Measurements from ENCODE around the gene MATN1.

The MATN1 gene

DNA sequence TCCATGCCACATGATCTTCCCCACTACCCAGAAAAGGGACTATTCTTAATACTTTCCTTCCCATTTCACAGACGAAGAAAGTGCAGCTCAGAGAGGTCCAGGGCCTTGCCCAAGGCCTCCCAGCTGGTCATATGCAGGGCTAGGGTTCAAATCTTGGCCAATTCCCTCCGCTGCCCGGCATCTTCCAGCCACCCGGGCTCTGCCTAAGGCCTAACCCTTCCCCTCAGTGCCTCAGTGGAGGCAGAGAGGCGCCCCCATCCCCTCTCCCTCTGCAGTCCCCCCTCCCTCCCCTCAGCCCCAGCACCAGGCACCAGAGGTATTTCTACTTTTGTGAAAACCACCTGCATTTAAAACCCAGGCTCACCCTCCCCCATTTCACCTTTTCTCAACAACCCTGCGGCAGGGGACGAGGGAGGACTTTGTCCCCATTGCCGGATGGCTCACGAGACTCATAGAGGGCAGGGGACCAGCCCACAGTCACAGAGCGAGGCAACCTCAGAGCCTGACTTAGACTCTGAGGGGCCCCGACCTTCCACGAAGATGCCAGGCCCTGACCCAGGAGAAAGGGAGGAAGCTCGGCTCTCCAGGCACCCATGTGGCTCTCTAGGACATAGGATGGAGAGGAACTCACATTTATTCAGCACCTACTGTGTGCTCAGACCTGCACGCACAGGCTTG lies 21.9 kb upstream of the MATN1 start:
- DNase-seq (ENCODE audit: low read depth in 2 of 2) = no peak

DNA sequence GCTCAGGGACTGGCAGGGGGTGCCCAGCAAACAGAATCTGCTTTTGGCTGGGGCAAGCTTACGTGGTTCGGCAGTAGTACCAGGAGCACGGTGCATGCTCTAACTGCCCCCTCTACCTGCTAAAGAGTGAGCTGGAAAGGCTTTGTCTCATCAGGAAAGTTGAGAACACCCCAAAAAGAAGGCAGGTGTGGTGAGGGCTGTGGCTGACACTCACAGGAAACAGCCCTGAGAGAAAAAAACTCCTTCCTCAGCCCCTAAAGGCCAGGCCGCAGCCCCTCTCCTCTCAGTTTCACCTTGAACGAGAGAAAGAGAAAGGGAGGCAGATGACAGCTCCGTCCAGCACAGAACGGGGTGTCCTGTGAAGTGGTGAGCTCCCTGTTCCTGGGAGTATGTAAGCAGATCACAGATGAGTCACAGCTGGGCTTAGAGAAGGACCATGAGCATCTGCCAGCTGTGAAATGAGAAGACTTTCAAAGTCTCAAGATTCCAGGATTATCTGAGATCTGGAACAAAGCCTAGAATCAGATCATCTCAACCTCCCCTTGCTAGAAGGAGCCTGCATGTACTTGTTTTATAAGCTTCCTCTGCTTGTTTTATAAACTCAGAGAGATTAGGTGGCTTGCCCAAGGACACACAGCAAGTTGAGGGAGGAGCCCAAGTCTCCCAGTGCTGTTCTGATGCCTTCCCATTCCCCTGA lies 20.8 kb upstream of the MATN1 start:
- no peak for DNase-seq (ENCODE audit: low read depth in 2 of 2)

- DNase-seq (ENCODE audit: low read depth in 2 of 2) = peak in 1 of 2 donors; percentile 52
Observed at GRCh38 chr1:30743584-30744059, 20.2 kb upstream of the MATN1 start.

DNA sequence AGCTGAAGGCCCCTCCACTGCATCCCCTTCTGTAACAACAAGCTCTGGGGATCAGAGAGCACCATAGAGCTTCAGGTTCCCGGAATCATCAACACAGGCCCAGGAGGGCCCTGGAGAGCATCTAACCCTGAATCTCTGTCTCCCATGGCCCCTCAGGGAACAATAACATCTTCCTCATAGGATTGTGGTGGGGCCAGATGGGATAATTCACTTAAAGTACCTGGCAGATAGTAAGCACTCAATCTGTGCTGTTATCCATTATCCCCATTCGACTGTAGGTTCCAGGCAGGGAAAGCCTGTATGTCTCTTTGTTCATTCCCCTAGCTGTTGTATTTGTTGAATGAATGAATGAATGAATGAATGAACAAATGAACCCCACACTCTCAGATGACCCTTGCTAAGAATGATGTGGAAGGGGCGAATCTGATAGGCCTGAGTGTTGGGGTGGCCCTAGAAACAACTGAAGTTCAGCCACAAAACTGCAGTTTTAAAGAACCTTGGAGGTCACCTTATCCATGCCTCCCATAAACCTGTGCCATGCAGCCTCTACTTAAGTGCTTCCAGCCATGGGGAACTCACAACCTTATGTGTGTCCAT lies 19.7 kb upstream of the MATN1 start:
- DNase-seq (ENCODE audit: low read depth in 2 of 2) = no peak

DNA sequence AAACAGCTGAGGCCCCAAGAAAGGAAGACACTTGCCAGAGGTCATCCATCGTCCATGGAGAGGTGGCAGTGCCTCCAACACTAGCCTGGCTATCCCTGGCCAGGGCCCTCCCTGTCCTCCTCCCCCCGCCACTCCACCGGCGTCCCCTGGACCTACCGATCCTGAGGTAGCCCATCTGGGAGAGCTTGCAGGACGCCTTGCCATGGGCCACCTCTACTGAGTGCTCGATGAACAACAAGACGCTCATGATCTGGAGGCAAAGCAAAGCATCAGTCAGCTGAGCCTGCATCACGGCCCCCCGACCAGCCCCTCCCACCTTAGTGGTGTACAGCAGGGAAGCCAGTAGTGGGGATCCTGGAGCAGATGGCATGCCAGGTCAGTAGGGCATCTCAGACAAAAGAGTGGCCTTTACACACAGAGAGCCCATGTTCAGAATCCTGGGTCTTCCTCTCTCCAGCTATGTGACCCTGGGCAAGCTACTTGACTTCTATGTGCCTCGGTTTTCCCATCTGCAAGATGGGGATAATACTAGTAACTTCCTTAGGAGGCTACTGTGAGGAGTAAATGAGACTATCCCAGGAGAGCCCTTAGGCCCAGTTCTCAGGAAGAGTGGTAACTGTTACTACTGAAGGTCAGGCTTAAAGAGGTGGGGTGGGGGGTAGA lies 19.0 kb upstream of the MATN1 start:
- DNase-seq (ENCODE audit: low read depth in 2 of 2) = no peak

DNA sequence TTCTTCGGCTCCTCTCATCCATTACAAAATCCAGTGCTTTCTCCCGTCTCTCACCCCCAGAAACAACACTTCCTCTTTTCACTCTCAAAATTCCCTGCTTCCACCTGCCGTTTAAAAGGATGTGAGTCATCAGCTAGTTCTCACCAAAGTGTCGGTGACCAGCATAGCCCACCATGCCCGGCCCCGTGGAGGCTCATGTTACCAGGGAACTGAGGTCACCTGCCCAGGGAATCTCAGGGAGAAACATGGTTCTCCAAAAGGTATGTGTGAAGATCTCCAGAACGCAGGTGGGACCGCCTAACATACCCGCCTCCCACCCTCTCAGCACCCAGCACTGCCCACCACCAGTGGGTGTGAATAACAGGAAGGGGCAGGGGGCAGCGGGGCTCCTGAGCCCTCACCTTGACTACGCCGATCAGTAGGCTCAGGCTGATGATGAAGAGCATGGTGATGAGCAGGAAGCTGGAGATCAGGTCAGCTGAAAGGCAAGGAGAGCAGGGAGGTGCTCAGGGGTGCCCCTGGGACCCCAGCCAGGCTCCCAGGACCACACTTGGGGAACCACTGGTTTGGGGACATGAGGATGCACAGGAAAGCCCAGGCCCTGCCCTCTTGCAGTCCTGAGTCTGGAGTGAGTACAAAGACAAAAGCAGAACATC lies 18.0 kb upstream of the MATN1 start:
- no peak for DNase-seq (ENCODE audit: low read depth in 2 of 2)

- DNase-seq (ENCODE audit: low read depth in 2 of 2) = no peak
Observed at GRCh38 chr1:30740251-30741238, 17.2 kb upstream of the MATN1 start.

DNA sequence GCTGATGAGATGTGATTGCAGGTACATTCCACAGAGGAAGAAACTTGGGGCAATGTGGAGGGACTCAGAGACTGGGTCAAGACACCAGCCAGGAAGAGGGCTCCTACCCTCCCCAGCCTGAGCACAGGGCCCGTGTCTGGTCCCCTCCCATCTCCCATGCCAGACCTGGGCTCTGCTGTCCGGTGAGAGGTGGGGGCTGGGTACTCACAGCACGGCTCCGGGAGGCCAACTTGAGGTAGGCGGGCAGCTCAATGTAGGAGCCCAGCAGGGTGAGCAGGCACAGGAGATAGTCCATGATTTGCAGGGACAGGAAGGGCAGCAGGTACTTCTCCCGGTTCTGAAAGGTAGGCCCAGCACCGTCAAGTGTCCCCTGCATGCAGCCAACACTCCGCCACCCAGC lies 16.2 kb upstream of the MATN1 start:
- DNase-seq (ENCODE audit: low read depth in 2 of 2) = no peak

DNA sequence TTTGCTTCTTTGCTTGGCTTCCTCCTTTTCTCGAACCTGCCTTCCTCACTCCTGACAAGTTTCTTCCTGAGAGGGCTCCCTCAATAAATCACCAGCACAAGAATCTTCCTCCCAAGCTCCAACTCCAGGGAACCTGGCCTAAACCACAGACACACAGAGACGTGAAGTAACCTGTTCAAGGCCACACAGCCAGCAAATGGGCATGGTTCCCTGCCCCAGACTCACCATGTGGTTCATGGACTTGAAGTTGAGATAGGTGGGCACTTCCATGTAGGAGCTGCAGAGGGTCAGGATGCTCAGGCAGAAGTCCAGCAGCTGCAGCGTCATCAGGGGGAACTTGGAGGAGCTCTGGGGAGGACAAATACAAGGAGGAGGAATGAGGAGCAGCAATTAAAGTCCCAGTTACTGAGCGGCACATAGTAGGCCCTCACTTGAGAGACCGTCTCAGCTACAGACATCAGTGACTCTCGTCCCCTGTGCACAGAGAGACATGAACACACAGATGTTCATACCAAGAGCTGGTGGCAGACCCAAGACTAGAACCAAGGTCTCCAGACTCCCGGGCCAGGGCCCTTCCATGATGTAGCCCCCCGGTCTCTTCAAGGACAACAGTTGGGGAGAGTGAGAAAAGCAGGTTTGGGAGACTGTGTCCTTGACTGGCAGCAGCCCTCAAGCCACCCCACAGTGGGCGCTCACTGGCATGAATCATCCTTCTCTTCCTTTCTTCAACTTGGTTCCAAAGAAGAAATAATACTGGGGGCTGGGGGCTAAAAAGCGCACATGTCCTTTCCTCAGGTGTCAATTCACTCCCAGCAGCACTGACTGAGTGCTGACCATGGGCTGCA lies 15.6 kb upstream of the MATN1 start:
- DNase-seq (ENCODE audit: low read depth in 2 of 2) = no peak

- DNase-seq (ENCODE audit: low read depth in 2 of 2) = no peak
Observed at GRCh38 chr1:30738040-30738714, 14.8 kb upstream of the MATN1 start.

GRCh38 chr1:30737357-30738039 lies 14.1 kb upstream of the MATN1 start:
- no peak for DNase-seq (ENCODE audit: low read depth in 2 of 2)

- no peak for DNase-seq (ENCODE audit: low read depth in 2 of 2)
Observed at GRCh38 chr1:30735668-30736498, 12.5 kb upstream of the MATN1 start.

- no peak for DNase-seq (ENCODE audit: low read depth in 2 of 2)
Observed at GRCh38 chr1:30735124-30735523, 11.7 kb upstream of the MATN1 start.

DNA sequence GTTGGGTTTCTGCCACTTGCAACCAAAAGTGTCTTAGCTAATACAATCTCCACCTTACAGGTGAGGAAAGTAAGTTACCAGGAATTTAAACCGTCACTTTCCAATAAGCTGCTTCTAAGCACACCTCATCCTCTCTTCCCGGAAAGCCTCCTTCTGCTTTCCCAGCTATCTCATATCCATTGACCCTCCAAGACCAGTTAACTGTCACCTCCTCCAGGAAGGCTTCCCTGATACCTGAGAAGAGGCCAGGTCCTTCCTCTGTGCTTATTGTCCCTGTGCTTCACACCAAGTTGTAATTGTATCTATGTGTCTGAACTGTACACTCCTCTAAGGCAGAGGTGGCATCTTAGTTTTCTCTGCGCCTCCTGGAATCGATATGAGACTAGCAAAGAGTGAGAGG lies 11.2 kb upstream of the MATN1 start:
- no peak for DNase-seq (ENCODE audit: low read depth in 2 of 2)

DNA sequence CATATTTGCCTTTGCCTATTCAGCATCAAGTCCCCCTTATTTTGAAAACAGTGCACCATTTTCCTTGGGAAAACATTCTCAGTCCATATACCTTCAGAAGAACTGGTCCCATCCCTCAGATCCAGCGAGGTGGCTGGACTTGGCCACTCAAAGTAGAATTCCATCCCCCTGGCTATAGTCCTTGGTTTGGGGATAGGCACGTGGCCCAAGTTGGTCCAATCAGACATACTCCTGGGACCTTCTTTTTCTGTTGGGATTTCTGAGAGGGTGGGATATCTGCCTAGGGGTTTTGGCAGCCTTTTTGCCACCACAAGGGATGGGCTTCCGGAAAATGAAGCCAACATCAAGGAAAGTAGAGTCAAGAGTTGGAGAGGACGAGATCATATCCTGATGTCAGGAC lies 10.7 kb upstream of the MATN1 start:
- no peak for DNase-seq (ENCODE audit: low read depth in 2 of 2)

DNA sequence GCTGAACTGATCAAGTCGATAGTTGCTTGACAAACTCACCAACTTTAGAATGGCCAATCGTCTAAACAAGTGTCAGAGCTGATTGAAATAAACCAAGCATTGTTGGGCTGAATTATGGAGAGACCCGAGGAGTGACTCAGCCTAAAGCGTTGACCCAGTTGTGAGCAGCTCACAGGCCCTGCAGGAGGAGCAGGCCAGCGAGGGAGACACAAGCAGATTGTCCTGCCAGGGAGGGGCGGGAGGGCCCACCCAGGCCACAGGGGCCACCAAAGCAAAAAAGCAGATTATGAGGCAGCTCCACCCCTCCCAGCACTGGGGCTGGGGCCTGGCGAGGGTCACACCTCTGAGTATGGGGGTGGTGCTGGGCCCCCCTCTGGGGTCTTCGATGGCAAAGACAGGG lies 10.1 kb upstream of the MATN1 start:
- no peak for DNase-seq (ENCODE audit: low read depth in 2 of 2)

GRCh38 chr1:30732277-30732996 lies 9.1 kb upstream of the MATN1 start:
- no peak for DNase-seq (ENCODE audit: low read depth in 2 of 2)
